Stimulated activated CD8-positive, alpha-beta memory T cell treated with anti-CD3 and anti-CD28 coated beads, Interleukin-15, amount 100 ng/mL, for 48 hours (primary cell): Measurements from ENCODE around the gene AGXT.

Source experiments
- DNase-seq, 2 donors: peaks; one replicate each; pipeline ENCODE4 v3.0.0-alpha.2; 2020; ENCODE audit warnings: low read depth in 2 of 2

The AGXT gene

DNA sequence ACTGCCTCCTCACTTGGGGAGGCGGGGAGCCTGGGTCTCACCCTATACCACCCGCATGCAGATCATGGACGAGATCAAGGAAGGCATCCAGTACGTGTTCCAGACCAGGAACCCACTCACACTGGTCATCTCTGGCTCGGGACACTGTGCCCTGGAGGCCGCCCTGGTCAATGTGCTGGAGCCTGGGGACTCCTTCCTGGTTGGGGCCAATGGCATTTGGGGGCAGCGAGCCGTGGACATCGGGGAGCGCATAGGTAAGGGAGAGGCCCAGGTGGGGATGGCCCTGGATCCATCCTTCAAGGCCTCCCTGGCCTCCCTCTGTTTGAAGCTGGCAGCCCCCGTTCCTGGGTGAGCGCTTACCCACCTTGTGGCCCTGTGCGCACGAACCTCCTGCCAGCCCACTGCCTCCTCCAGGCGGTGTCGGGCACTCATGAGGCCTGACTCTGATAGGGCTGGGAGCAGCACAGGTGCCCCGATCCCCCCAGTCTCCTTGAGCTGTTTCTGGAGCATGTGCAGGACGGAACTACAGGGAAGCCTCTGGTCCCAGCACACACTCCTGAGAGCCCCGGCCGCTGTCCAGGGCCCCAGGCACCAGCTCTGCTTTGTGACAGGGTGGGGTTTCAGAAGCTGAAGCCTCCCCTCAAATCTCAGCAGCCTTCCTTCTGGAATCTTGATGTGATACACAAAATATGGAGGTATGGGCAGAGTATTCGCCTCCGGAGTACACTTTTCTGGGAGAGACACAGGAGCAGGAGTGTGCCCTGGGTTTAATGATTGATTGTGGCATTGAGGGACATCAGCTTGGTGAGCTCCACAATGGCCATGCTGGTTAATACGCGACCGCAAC is 708 bp downstream of the AGXT start:
- DNase-seq: no peak

DNA sequence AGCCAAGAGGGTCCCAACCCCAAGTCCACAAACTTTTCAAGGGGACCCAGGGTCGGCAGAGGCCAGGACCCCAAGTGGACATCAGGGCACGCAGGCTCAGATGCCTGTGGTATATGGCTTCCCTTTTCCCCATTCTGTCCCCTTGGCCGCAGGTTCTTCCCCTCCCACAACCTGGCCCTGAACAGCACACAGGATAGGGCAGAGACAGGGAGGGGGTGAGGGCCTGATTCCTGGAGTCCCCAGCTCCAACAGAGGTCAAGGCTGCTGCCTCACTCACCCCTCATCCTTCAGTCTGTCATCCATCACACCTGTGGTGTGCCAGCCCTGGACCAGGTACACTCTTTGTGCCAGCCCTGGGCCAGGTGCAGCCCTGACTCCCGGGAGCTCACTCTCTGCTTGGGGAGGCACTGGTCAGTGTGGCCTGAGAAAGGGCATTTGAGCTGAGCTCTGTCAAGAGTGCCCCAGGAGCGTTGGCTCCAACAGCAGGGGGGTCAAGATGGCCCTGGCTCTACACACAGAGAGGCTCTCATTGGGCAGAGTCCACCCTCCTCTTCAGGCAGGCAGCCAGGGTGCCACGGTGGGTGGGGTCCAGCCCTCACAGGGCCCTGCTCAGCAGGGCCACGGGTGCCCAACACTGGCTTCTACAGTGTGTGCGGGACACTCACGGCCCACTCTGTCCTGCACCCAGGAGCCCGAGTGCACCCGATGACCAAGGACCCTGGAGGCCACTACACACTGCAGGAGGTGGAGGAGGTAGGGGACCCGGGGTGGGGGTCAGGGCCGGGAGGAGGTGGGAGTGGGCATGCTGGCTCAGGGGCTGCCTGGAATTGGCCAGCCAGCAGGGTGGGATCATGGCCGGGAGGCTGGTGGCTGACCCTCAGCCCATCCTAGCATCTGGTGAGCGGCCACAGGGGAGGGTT is 1.6 kb downstream of the AGXT start:
- DNase-seq: no peak

DNA sequence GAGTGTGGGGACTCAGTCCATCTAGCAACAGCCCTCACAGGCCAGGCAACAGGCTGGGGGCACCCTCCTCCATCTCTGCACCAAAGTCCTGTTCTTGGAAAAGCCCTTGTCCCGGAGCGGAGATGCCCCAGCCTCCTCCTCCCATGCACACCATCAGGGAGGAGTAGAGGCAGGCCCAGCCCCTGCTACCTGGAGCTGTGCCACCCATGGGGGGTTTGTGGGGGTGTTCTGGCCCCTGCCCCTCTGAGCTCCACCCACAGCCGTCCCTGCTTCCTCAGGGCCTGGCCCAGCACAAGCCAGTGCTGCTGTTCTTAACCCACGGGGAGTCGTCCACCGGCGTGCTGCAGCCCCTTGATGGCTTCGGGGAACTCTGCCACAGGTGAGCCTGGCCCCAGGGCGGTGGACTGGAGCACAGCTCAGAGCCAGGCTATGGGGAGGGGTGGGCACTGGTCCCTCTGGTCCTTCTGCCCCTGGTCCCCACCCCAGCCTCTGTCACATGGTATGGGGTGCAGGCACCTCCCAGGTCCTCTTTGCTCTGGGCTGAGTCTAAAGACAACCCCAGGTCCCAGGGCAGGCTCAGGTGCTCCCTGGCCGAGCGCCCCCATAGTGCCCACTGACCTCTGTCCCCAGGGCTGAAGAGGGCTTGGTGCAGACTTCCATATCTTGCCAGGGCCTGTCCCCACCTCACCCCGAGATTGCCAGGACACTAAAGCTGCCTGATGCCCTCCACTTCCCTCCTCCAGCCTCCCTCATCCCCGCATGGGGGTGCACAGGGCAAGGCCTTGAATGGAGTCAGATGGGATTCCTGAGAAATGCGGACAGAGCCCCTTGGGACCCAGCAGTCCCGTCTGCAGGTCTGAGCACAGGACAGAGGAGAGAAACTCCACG is 2.7 kb downstream of the AGXT start:
- DNase-seq: no peak

DNA sequence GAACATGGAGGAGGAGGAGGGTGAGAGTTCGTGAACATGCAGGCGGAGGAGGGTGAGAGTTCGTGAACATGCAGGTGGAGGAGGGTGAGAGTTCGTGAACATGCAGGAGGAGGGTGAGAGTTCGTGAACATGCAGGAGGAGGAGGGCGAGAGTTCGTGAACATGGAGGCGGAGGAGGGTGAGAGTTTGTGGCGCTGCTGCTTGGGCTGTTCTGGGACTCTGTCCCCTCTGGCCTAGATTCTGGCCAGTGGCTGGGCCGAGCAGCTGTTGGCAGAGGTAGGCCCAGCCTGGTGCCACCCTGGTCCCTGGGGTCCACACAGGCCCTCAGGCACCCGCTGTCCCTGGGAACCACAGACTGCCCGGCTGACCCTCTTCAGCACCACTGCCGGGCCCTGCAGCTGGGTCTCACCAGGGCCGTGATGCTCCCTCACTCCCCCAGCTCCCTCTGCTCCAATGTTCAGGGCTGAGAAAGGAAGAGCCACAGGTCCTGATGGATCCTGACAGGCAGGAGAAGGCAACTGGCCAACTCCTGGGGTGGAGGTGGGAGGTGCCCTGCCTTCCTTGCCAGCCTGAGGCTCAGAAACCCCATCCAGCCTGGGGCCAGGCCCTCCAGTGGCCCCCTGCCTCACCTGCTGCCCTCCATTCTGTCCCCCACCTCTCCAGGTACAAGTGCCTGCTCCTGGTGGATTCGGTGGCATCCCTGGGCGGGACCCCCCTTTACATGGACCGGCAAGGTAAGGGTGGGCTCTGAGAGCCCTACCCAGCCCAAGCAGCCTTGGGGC is 3.9 kb downstream of the AGXT start:
- no peak for DNase-seq

DNA sequence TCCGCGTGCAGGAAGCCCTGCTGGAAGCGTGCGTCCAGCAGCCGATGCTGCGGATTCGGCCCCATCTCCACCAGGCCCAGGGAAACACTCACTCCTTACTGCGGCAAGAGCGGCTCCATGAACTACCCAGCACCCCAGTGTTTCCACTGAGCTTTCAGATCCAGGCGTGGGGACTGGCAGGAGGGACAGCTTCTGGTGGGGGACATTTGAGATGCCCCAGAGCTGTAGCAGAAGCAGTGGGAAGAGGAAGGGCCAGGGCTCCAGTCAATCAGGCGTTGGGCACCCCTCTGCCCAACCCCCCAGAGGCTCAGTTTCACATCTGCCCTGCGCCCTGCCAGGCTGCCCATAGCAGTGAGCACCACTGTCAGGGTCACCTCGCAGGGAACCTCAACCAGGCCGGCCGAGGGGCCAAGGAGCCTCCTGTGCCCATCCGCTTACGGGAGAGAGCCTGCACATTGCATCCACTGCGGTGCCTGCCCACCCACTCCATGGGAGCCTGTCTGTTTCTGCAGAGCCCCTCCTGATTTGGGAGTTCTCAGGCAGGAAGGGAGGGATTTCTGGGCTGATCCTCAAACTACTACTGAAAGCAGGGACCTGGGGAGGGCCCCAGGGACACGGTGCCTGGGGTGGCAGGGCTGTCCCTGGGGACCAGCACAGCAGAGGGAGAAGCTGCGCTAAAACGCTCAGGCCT is 4.6 kb downstream of the AGXT start:
- DNase-seq: no peak

DNA sequence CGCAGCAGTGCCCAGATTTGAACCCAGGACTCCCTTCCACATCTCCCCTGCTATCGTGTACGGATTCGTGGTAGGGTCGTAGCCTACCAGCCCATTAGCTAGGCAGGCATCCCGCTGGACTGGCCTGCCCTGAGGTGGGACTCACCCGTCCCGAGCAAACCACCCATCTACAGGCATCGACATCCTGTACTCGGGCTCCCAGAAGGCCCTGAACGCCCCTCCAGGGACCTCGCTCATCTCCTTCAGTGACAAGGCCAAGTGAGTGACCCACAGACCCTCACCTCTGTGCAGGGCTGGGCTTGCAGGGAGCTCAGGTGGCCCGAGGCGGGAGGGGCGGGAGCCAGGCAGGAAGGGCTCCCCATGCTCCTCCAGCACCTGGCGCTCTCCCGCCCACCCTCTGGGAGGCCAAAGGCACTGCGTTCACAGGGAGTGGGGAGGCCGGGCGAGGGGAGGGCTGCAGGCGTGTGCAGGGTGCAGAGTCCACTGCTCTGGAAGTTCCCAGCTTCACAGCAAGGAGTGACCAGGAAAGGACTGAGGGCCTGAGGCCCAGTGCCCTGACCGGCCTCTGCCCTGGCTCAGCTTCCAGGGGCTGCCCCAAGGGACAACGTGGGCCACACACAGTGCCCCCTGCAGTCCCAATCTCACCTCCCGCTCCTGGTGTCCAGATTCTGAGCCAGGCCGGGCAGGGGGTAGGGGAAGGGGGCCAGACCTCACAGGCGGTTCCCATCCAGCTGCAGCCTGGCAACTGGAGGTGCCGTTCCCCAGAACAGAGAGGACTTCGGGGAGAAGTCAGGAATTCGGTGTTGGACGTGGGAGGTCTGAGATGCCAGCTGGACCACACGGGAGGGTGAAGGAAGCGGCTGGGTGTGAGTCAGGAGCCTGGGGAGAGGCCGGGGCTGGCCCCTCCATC is 5.4 kb downstream of the AGXT start:
- DNase-seq: no peak

DNA sequence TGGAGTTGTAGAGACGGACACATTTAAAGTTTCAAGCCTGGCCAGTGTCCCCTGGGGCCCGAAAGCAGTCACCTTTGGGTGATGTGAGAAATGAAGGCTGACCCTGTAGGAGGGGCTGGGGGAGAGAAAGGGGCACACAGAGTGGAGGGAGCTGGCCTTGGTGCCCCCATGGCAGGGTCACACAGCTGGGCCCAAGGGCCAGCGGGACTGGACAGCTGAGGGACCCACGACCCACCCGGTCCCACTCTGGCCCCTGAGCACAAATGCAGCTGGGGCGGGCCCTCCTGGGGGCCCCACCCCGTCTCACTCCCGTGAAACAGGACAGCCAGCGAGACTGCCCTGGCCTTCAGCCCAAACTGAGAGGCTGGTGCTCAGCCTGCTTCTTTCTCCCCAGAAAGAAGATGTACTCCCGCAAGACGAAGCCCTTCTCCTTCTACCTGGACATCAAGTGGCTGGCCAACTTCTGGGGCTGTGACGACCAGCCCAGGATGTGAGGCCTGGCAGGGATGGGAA is 6.1 kb downstream of the AGXT start:
- no peak for DNase-seq

DNA sequence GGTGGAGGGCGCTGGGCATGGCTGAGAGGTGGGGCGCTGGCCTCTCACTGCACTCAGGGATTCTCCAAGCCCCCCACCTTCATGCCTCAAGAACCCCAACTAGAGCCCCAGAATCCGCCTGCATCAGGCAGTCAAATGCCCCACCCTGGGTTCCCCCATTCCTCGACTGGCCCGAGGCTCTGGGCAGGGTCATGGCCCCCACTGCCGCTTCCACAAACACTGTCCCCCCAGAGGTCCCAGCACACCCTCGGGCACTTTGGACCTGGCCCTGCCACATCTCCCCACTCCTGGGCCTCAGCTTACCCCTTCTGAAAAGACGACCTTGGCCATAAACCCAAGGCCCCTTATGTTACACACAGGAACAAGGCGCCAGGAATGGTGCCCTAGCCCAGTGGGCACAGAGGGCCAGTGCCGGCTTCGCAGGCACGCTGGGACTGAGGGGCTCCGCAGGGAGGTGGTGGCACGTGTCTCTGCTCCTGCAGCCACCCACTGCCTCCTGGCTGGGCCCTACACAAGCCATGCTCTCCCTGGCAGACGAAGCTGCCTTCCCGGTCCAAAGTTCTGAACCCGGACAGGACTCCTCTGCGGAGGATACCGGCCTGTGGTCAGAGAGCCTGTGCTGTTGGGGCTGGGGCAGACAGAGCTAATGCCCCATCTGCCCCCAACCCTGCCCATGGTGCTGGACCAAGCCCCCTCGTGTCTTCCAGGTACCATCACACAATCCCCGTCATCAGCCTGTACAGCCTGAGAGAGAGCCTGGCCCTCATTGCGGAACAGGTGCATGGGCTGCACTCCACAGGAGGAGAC is 6.8 kb downstream of the AGXT start:
- DNase-seq: no peak

DNA sequence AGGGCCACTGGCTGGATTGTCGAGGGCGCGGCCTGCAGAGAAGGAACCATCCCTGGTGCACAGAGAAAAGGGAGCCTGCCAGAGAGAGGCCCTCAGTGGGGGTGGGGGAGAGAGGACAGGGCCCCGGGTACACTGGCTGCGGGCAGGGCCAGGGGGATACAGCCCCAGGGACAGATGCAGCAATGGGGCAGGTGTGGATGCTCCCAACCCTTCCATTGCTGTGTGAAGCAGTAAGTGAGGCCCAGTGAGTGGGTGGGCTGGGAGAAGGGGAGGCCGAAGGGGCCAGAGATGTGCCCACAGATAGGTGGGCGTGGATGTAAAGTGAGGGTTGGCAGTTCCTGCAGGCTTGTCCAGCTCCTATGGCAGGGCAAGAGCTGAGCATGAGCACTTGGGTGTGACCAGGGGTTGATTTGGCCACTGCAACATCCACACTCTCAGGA is 7.4 kb downstream of the AGXT start:
- no peak for DNase-seq

DNA sequence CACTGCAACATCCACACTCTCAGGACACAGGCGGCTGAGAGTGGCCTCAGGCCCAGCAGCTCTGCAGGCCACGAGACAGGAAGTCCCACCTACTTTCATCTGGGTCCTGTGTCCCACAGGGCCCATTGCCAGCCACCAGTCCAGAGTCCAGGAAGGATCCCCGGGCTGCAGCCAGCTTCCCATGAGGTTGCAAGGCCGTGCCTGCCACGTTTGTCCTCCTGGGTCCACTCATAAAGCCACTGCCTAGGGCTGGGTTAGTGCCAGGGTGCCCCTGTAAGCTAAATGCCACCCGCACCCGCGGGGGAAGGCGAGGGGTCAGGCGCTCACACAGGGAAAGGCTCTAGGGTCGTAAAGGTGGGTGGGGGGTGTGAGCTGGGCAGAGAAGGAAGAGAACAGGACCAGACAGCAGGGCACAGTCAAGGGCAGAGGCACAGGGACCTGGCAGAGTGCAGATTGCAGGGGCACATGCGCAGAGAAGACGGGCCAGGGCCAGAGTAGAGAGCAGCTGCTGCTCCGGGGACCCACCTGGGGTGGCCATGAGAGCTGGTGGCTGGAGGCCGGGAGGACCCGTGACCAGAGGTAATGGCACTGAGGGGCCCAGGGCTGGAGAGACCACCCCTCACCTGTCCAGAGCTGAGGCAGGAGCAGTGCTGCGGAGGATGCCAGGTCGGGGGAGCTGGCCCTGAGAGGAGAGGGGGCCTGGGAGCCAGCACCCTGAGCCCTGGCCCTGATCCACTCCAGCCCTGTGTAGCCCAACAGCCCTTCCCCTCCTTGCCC is 8.0 kb downstream of the AGXT start:
- DNase-seq: no peak

DNA sequence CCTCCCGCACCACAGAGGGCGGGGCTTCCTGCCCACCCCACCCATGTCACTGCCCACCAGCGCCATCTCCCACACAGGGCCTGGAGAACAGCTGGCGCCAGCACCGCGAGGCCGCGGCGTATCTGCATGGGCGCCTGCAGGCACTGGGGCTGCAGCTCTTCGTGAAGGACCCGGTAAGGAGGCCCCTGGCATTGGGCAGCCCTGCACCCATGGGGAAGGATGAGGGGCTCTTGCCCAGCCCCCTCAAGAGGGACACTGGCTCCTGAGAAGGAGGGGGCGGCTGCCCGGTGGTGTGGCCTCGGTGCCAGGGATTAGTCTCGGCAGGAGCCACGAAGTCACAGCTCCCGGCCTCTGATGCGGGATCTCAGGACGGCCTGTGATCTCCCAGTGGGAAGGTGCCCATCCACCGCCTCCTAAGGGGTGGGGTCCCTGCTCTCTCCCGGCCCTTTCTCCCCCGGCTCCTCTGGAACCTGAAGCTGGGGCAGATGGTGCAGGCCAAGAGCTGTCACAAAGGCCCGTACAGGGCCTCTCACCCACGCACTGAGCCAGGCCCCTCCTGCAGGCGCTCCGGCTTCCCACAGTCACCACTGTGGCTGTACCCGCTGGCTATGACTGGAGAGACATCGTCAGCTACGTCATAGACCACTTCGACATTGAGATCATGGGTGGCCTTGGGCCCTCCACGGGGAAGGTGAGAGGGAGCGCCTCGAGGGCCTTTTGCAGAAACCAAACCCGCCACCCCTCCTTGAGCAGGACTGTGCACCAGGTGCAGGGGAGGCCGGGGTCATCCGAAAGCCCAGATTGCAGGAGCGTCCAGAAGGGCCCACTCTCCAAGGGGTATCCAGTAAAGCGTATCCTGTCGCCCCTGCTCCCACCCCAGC is 9.1 kb downstream of the AGXT start:
- DNase-seq: no peak

DNA sequence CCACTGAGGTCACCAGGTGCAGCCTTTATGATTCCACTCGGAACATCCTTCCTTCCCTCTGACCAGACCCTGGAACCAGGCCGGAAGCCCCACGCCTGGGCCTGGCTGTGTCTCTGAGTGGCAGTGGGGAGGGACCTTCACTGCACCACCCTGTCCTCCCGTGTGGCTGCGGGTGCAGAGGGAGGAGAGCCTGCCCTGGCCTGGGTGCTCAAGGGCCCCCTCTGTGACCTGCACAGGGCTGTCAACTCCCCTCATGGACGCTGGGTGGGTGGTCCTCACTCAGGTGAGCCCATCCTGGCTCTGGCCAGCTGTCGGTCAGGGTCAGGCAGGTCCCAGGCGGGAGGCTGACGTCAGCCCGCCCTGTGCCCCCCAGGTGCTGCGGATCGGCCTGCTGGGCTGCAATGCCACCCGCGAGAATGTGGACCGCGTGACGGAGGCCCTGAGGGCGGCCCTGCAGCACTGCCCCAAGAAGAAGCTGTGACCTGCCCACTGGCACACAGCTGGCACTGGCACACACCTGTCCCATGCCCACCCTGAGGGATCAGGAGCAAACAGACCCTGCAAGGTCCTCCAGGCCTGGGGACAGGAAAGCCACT is 9.8 kb downstream of the AGXT start:
- DNase-seq: no peak

DNA sequence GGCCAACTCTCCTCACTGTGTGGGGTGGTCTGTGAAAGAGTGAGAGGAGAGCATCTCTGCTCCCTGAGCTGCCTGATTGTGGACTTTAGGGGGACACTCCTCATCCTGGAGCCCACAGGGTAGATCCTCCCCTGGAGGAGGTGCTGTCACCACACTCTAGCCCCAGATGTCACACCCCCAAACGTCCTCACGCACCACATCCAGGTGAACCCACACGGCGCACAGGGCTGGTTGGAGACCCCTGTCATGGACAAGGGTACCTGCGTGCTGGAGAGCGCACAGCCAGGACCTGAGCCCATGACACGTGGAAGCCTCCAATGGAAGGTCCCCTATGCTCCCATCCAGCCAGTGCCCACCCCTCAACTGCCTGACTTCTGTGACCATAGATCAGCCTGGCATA is 10.5 kb downstream of the AGXT start:
- DNase-seq: no peak

DNA sequence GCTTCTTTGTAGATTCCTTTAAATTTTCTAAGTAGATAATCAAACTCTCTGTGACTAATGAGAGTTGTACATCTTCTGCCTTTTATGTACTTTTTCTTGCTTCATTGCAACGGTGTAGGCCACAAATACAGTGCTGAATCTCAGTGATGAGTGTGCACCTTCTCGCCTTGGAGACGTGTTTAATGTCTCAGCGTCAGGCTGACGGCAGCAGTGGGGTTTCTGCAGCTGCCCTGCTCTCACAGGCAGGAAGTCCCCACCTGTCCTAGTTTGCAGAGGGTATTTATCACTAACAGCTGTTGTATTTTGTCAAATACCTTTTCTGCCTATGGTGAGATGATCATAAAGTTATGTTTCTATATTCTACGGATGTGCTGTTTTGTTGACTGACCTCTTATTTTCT is 13.3 kb downstream of the AGXT start:
- no peak for DNase-seq

DNA sequence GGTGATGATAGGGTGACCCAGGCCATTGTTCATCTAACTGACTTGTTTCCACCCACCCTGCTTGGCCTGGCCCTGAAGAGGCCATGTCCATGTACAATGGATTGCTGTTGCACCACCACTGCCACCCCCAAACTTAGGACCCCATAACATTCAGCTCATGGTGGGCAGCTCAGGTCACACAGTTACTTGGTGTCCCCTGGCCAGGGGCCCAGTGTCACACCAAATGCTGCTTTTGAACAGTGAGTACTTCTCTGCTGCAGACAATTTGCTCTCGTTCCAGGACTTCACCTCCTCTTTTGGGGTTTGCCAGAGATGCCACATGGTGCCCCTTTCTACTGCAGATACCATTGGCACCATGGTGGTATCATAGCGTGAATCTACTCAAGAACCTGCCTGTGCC is 15.6 kb downstream of the AGXT start:
- no peak for DNase-seq

DNA sequence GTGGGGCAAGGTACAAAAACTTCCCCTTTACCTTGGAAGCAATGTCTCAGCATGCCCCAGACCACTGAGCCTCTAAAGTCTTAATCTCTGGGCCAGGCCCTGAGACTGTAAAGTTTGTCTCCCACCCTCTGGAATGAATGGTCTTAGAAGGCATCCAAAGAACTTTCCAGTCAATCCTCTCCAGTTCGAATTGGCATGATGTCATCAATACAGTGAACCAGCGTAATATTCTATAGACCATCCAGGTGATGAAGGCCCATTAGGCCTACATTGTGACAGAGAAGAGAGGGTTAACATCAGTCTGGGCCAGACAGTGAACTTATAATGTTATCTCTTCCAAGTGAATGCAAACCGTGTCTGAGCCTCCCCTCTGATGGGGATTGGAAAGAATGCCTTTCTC is 16.1 kb downstream of the AGXT start:
- no peak for DNase-seq
